Activated CD4-positive, alpha-beta T cell treated with anti-CD3 and anti-CD28 coated beads, Interleukin-2, amount 50 U/mL, for 24 hours (primary cell): ENCODE data around the gene RORC.

Source experiments
- DNase-seq, 2 donors: peaks; one replicate each; pipeline ENCODE4 v3.0.0-alpha.2; 2020; ENCODE audit warnings: low read depth in 1 of 2, low spot score in 1 of 2

Gene RORC

DNA sequence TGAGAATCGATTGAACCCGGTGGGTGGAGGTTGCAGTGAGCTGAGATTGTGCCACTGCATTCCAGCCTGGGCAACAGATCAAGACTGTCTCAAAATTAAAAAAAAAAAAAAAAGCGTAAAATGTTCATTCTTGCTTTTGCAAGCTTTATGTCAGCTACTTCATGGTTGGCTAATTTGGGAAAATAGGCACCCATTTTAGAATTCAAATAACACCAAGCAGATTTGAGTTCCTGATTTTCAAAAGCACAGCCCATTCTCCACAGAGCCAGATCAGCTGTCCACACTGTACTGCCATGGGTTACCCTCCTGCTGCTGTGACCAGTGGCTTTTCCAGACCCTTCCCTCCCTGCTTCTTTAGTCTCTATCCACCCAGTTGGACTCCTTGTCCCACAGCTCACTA is 17.5 kb upstream of the RORC start:
- no peak for DNase-seq

DNA sequence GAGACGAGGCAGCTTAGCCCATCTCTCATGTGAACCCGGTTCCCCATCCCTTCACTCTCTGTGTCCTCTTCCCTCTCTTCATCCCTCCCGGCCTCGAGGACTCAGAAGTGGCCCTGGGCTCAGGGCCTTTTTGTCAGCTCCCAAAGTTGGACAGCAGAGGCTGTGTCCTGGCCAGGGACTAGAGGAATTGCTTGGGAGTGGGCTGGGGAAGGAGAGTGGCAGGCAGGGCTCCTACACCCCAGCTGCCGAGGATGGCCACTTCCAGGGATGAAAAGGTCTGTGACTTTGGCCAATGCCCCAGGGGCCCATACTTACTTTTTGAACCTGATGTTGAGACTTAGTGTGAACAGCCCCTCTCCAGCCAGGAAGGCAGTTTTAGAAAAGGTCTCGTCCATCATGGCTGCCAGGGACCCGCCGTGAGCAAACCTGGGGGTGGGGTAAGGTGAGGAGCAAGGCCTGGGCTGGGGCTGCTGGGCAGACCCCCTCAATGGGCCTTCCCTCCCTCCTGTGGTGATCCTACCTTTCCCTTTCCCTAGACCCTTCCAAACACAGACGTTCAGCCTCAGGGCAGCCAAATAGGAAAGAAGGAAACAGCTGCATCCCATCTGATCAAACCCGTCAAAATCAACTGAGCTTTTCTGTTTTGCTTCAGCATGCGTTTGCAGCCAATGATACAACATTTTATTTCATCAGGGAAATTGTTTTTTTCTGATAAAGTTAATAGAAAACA is 16.4 kb upstream of the RORC start:
- no peak for DNase-seq

DNA sequence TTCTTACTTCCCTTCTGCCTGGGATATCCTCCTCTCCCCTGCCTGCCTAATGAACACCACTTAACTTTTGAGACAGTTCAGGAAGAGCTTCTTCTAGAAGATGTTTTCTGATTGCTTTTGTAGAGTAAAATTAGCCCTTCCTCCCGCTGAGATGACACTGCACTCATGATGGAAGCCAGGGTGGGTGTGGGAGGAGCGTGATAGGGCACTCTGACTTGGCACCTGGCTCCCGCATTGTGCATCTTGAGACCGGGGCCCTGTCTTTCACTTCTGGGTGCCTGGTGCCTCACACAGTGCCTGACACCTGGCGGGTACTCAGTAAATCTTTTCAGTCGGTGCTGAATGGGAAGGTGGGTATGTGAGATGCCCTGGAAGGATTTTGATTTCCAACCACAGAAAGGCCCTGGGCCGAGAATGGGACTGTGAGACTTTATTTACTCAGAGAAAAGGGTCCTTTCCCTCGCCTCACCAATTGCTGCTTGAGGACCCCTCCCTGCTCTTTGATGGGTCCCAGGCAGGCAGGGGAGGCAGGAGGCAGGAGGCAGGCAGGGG is 15.2 kb upstream of the RORC start:
- no peak for DNase-seq

DNA sequence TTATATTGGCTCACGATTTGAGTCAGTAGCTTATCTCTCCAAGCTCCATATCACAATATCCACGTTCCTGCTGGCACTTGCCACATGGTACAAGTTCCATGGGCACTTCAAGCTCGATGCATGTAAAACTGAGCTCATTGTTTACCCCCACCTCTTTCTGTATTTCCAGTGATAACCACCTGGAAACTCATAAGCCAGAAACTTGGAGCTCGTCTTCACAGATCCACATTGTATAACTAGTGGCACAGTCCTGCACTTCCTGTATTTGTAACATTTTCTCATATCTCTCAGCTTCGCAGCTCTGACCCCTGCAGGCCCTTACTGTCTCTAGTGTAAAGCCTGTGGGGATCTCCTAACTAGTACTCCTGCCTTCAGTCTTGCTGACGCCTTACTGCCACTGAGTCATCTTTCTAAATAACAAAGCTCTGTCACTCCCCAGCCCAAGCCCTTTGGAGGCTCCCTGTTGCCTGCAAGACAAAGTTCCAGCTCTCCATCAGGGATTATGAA is 14.5 kb upstream of the RORC start:
- DNase-seq = no peak

DNA sequence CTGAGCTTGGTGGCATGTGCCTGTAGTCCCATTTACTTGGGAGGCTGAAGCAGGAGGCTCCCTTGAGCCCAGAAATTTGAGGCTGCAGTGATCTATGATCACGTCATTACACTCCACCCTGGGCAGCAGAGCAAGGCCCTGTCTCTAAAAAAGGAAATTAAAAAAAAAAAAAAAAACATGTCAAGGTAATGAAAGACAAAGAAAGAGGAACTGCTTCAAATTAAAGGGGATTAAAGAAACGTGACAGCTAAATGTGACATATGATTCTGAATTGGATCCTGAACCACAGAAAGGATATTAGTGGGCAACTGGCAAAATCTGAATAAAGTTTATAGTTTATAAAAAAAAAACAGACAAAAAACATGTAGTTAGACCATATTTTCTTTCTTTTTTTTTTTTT is 11.8 kb upstream of the RORC start:
- no peak for DNase-seq

DNA sequence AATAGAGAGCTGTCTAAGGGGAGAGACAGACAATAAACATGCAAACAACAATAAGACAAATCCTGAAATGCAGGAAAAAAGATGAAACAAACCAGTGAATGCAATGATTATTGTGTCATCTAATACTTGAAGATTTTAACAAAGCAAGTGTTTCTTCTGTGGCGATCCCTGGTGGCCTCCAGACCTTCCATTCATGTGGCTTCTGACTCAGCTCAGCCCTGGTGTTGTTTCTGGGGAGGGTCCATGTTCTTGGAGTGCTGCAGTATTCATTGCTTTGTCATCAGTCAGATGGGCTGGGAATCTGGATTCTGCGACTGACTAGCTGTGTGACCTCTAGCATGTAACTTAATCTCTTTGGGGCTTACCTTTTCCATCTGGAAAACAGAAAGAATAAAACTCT is 9.5 kb upstream of the RORC start:
- DNase-seq = no peak

DNA sequence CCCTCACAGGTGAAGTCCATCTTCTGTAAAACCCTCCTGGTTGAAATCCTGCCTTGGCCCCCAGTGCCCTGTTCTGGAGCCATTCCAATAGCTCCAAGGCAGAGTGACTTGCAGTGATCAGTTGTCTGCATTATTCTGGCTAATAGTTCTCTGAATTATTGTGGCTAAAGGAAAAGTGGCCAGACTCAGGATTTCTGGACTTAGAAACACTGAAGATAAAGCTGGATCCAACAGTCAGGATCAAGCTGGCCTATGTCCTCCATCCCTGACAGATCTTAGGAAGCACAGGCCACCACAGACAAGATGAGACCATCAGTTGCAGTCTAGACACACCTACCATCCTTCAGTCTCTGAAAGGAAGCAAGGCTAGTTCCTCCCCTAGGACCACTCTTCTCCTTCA is 8.8 kb upstream of the RORC start:
- no peak for DNase-seq

DNA sequence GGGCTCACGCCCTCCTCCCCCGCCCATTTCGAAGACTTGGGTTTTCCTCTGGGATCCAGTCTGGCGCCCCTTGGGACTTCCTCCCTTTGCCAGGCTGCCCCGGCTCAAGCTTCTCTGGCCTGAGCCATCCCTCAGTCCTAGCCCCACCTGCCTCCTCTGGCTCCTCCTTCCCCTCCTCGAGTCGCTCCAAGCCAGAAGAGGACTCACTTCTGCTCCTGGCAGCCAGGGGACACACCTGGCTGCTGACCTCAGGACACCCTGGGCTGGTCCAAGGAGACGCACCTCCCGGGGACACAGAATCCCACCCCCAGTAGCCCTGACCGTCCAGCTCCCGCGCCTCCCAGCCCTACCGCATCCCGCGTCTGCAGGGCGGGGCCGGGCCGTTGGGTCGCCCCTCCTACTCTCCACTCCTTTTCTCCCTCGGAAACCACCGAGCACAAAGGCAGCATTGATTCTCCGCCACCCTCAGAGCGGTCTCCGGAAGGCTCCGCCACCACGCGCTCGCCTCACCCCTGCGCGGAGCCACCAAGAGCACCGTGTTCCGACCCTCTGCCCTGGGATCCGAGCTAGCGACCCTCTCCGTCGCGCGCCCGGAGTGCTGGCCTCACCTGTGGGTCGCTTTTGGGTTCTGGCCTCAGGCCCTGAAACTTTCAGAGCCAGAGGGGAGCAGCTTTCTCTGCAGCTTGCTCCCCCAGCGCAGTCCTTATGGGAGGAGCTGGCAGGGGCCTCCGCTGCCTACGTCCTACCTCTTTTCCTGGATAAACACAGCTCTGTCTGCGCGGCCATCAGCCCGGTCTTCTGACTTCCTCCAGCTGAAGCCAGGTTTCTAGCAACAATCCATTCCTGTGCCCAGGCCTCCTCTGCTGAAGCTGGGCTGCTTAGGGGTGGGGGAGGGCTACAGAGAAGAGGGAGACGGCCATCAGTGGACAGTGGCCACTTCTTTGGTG is 8.1 kb upstream of the RORC start, which contains the start of gene C2CD4D:
C2CD4D (minus strand) TSS at position 364 of the 947 bp plus-strand sequence. CDS start 831 bp downstream, outside the sequence.
- DNase-seq = peak; percentile 41 to 55

DNA sequence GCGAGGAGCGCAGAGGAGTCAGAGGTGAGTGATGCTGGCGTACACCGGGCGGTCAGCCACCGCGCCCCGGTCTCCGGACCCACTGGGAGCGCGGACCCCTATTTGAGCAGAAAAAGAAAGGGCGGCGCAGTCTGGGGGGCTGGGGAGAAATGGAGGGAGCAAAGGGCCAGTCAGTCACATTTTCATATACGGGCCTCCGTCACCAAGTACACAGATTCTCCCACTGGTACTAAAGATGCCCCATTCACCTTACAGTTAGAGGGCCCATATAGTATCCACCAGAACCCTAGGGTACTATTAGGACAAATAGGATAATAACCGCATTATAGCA is 7.4 kb upstream of the RORC start:
- DNase-seq = no peak

DNA sequence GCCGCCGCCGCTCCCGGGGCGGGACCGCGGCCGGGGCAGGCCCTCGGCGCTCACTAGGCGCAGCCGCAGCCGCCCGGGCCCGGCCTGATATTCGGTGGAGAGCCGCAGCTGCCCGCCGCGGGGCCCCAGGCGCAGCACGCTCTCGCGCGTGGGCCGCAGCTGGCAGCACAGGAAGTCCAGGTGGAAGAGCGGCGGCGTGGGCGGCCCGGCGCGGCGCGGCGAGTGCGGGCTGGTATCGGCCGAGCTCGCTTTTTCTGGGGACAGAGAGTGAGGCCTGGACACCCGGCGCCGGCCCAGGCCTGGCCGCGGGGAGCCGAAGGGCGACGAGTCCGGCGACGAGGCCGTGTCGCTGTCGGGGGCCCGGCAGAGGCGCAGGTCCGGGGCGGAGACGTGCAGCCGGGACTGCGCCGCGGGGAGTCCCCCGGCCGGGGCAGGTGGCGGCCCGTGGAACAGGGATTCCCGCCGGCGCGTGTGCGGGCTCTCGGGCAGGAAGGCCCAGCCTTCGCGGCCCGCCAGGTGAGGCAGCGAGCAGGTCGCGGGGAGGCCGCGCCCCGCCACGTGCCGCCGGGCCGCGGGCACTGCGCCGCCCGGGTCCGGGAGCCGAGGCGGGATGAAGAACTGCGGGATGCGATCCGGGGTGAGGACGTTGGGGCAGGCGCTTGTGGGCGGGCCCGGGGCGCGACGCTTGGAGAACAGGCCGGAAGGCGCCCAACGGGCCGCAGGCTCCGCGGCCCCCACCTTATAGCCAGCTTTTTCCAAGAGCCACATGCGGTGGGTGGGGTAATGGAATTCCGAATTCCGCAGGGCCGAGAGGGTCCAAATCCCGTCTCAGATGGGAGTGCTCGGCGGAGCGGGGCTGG is 6.8 kb upstream of the RORC start:
- no peak for DNase-seq

DNA sequence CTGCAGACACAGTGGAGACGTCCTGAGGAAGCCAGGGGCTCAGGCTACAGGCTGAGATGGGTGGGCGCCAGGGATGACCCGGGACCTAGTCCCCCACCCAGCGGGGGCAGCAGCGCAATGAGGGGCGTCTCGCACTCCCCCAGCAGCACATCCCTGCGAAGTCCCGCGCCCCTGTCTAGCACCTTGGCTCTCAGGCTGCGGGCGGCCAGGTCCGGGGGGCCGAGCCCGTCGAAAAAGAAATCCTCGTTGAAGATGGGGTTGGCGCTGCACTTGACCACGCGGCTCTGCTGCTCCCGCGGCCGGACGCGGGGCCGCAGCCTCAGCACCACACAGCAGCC is 6.3 kb upstream of the RORC start:
- DNase-seq = no peak

DNA sequence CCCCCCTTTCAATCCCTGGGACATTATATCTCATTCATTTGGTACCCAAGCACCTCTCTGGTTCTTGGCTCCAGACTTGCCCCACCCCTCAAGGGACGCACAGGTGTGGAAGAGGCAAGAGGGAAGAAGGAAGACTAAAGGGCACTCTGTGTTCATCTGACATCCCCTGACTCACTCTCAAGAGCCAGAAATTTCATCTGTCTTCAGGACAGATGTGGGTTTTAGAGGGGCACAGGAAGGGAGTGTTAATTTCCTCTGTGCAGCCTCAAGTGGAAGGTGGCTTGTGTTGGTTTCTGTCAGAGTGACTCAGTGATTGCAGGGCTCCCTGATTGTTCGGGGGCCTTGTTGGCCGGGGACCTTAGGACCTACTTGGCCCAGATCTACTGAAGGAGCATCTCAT is 5.6 kb upstream of the RORC start:
- DNase-seq = no peak

DNA sequence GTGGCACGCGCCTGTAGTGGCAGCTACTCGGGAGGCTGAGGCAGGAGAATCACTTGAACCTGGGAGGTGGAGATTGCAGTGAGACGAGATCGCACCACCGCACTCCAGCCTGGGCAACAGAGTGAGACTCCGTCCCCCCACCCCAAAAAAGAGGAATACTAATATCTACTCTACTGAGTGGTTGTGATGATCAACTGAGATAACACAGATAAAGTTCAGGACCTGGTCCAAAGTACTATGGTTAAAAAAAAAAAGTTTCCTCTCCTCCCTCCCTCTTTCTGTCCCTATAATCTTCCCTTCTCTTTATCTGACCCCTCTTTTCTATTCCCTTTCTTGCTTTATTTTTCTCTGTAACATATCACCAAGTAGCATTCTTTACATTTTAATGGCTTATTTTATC is 4.0 kb upstream of the RORC start:
- no peak for DNase-seq

DNA sequence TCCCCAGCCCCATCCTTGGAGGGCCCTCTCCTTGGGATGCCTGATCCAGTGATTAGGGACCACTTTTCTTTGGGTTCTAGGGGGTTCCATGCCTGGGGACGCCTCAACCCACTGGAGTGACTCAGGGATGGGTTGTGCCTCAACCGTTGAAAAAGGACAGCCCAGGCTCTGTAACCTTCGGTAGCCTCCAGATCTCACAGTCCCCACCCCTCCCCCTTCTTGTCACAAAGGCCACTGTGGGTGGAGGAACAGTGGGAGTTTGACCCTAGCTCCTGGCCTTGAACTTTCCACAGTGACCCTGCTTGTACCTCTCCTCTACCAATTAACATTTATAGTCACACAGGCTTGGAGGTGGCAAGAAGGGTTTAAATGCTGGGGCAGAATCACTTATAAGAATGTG is 2.6 kb upstream of the RORC start:
- no peak for DNase-seq

DNA sequence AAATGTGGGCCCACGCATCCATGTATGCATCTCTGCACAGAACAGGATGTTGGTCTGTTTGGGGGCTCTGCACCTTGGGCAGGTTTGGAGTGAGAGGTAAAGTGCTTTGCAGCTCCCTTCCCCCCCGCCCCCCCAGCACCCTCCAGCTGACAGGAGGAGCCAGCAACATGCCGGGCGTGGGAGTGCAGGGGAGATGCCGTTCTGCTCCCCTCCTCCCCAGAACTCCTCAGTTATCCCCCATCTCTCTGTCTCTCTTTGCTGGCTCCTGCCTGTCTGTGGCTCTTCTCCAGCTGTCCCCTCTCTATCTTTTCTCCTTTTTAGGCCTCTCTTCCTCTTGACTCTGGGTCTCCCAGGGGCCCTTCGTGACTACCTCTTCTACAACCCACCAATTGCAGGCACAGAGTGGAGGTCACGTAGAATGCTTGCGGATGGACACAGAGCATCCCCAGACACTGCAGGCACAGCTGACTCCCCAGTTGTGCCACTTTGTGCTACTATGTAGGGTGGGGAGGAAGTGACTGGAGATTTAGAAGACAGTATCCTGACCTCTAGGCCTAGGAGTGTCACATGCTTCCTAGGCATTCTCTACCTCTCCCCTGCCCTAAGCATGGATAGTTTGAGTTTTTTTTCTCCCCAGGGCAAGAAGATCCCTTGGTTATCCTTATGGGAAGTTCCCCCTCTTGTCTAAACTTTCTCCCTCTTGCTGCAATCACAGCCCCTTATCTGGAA is 1.7 kb upstream of the RORC start:
- no peak for DNase-seq

DNA sequence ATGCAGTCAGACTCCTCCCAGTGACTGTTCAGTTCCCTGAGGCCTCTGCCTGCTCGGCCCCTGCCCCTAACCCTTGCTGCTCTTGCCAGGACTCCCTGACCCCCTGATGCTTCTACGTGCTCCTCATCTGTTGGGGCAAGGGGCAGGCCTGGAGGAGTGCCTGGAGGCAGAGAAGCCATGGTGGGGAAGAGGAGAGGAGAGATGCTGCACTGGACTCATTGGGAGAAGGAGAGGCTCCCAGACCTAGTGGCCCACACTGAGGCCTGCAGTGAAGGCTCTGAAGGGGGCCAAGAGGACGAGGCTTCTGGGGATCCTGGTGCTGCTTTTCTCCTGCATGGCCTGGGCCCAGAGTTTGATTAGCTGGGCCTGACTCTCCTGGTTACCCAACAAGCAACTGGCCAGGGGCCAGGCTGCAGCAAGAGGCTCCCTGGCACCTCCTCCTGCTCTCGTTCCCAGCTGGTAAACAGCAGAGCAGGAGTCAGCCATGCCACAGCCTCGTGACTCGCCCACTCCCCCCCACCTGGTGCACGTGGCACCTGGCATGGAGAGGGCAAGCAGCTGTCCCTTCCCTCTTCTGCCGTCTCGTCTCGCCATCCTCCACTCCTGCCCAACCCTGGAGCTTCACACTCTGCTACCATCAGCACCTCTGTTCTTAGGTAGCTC is 847 bp upstream of the RORC start:
- no peak for DNase-seq

DNA sequence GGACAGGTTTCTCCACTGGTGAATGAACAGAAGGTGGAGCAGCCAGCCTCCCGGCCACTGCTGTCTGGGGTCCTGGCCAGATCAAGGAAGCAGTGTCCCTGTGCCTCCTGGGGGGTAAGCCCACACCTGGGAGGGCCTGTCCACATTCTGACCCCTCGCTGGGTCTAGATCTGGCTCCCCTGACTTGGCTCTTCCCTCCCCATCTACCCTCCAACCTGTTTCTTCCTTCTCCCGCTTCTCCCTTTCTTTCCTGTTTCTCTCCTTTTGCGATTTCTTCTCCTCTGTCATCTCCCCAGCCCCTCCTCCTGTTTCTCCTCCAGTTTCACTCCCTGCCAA is 378 bp downstream of the RORC start:
- DNase-seq = no peak

DNA sequence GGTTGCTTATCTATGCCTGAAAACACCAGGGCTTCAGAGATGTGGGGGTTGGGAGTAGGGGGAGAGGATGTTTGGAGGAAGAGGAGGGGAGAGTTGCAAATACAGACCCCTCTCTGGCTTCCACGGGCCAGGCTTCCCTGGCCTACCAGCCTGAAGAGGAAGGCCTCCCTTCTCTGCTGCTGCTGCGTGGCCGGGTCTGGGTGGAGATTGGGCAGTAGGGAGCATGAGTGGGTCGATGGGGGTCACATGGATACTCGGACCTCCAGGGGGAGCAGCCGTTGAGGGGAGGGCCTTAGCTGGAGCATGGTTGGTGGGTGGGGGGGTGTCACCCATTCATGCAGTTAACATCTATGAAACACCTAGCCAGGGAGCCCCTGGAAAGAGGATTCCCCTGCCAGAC is 1.5 kb downstream of the RORC start:
- DNase-seq = no peak

DNA sequence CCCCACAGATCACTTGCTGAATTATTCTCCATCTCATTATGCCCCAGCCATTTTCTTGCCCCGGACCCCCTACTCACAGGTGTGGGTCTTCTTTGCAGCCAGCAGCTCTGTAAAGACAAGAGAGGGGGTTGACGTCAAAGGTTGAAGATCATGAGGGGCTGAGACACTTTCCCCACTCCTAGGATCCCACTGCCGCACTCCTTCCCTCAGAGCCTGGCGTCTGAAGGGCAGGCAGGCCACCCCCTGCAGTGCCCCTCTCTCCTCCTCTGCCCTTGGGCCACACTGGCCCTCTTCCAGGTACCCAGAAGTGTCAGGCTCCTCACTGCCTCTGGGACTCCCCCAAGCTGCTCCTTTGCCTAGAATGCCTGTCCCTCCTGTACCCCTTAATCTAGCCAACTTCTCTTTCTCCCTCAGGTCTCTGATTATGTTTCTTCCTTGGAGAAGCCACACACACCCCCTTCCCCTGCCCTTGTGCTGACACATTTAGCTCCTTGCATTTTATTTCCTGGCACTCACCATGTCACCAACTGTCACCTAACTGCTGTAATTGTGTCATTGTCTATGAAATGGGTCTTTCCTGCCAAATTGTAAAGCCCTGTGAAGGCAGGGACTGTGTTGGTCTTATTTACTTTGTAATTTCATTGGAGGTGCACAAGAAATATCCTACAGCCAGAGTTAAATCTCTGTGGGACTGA is 2.1 kb downstream of the RORC start:
- DNase-seq = no peak

DNA sequence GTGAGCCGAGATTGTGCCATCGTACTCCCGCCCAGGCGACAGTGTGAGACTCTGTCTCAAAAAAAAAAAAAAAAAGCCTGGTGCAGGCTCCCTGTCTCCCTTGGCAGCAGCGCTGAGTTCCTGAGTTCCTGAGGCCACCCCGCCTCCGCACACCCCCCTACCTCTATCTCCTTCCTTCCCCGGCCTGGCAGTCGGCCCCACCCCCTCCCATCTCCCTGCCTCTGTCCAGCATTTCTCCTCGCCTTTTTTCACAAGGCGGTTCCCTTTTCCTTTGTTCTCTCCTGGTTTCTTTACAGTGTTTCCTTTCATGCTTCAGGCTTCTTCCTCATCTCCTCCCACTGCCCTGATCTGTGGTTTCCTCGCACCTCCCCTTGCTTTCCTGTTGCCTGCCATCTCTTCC is 2.7 kb downstream of the RORC start:
- DNase-seq = no peak
